Activated gamma-delta T cell (primary cell): ENCODE results near the gene GPR31.

Experiments
- DNase-seq: peaks from one replicate; lab custom pipeline; 2025; lab: John Stamatoyannopoulos, UW

GPR31 gene

GRCh38 chr6:167139761-167140160, 18.0 kb downstream of the GPR31 start:
- DNase-seq: no peak

GRCh38 chr6:167137881-167138280, 19.9 kb downstream of the GPR31 start:
- no peak for DNase-seq

- no peak for DNase-seq
Observed at GRCh38 chr6:167137081-167137480, 20.7 kb downstream of the GPR31 start.

GRCh38 chr6:167136376-167136775, 21.4 kb downstream of the GPR31 start:
- no peak for DNase-seq

- DNase-seq: no peak
Observed at GRCh38 chr6:167134448-167135328, 23.1 kb downstream of the GPR31 start.

- DNase-seq: no peak
Observed at GRCh38 chr6:167130712-167131684, 26.8 kb downstream of the GPR31 start.

- DNase-seq: no peak
Observed at GRCh38 chr6:167130008-167130677, 27.6 kb downstream of the GPR31 start.

GRCh38 chr6:167129562-167129961, 28.2 kb downstream of the GPR31 start:
- DNase-seq: no peak

GRCh38 chr6:167129159-167129558, 28.6 kb downstream of the GPR31 start:
- no peak for DNase-seq

GRCh38 chr6:167127785-167128531, 29.8 kb downstream of the GPR31 start:
- DNase-seq: no peak

GRCh38 chr6:167125855-167126349, 31.9 kb downstream of the GPR31 start:
- no peak for DNase-seq

- DNase-seq: no peak
Observed at GRCh38 chr6:167125410-167125809, 32.4 kb downstream of the GPR31 start.

GRCh38 chr6:167124753-167125152, 33.0 kb downstream of the GPR31 start:
- DNase-seq: no peak

GRCh38 chr6:167122827-167123657, 34.7 kb downstream of the GPR31 start, which contains the start of gene CCR6:
Gene CCR6, plus strand, starts transcription at chr6:167123096. Its CDS starts 13,039 bp downstream, at chr6:167136135.
- no peak for DNase-seq

GRCh38 chr6:167122041-167122826, 35.5 kb downstream of the GPR31 start:
- no peak for DNase-seq

GRCh38 chr6:167121335-167121841, 36.4 kb downstream of the GPR31 start:
- DNase-seq: no peak

- DNase-seq: no peak
Observed at GRCh38 chr6:167120583-167120903, 37.2 kb downstream of the GPR31 start.

- no peak for DNase-seq
Observed at GRCh38 chr6:167119670-167120582, 37.9 kb downstream of the GPR31 start.
